B cell (primary cell): ENCODE data around the gene TEAD3. TPM values are rescaled to one million over a fixed set of nuclear protein-coding genes. Genes with fewer than 3 reads are reported as not detected.

Experiments
- ATAC-seq: fragments of 200-7000 bp; cut with Tn5 transposase; one replicate; pipeline ENCODE4 v1.10.0; 2021; ENCODE audit warnings: low read depth, mild to moderate bottlenecking, moderate number of reproducible peaks, moderate library complexity
- CTCF ChIA-PET: fragments of 350-600 bp; sonication (Branson Sonifier 250); formaldehyde crosslinking; loops from one replicate; lab custom pipeline; 2021; ENCODE audit warnings: antibody characterized with exemption, inconsistent platforms; lab: Charles Lee
- POLR2A ChIA-PET: fragments of 350-600 bp; sonication (Branson Sonifier 250); formaldehyde crosslinking; loops from one replicate; lab custom pipeline; 2021; ENCODE audit warnings: antibody characterized with exemption; lab: Charles Lee
- DNase-seq: peaks from one replicate; pipeline ENCODE4 v3.0.0; 2013
- H2AFZ ChIP-seq: 2 replicates; pipeline ENCODE4 v1.6.1; 2012; ENCODE audit warnings: mild to moderate bottlenecking, low read depth, low read length; ENCODE audit not compliant: insufficient read depth, poor library complexity, severe bottlenecking
- H3K27ac ChIP-seq, 2 donors: 1 replicate in 1 of 2; 2 replicates in 1 of 2; pipeline ENCODE4 v1.5.1; 2012 to 2013; ENCODE audit warnings: low read length in 2 of 2, mild to moderate bottlenecking in 2 of 2, moderate library complexity in 1 of 2
- H3K27me3 ChIP-seq, 4 experiments: fragments of 200-600 bp in 1 of 4; sonication (generic) in 1 of 4; replicated peaks in 1 of 4; 1 replicate in 2 of 4; 2 replicates in 2 of 4; pipeline versions ENCODE4 v1.6.1 to v1.7.0; 2013 to 2016; ENCODE audit warnings: low read length in 3 of 4, mild to moderate bottlenecking in 2 of 4, mixed read lengths in 1 of 4, moderate library complexity in 1 of 4; ENCODE audit not compliant: insufficient read depth in 4 of 4, control insufficient read depth in 3 of 4; ENCODE audit errors: control extremely low read depth in 1 of 4
- H3K36me3 ChIP-seq, 2 experiments: replicated peaks in 1 of 2; 1 replicate in 1 of 2; 2 replicates in 1 of 2; pipeline versions ENCODE4 v1.6.1 to v1.7.1; 2013; ENCODE audit warnings: low read length in 1 of 2; ENCODE audit not compliant: insufficient read depth in 2 of 2, control insufficient read depth in 1 of 2; ENCODE audit errors: control extremely low read depth in 1 of 2, extremely low read depth in 1 of 2
- H3K4me1 ChIP-seq, 2 donors: fragments of 200-600 bp in 1 of 2; sonication (generic) in 1 of 2; 1 replicate in 1 of 2; 2 replicates in 1 of 2; pipeline versions ENCODE4 v1.5.1 to v1.6.1; 2013 to 2017; ENCODE audit warnings: low read length in 2 of 2; ENCODE audit not compliant: control insufficient read depth in 2 of 2, insufficient read depth in 2 of 2
- H3K4me2 ChIP-seq: replicated peaks from 2 replicates; pipeline ENCODE3; 2012; ENCODE audit warnings: mild to moderate bottlenecking, low read depth, low read length; ENCODE audit not compliant: poor library complexity, severe bottlenecking
- H3K4me3 ChIP-seq, 5 experiments: fragments of 200-600 bp in 1 of 5; sonication (generic) in 1 of 5; 1 replicate in 3 of 5; 2 replicates in 2 of 5; pipeline versions ENCODE4 v1.5.1 to v1.7.0; 2011 to 2016; ENCODE audit warnings: low read length in 4 of 5, mild to moderate bottlenecking in 4 of 5, low read depth in 2 of 5, control low read depth in 1 of 5, moderate library complexity in 1 of 5; ENCODE audit not compliant: insufficient read depth in 1 of 5; ENCODE audit errors: control extremely low read depth in 1 of 5, extremely low read depth in 1 of 5
- H3K79me2 ChIP-seq: fragments of 200-600 bp; sonication (generic); one replicate; pipeline ENCODE4 v1.6.0; 2016; ENCODE audit warnings: low read length; ENCODE audit not compliant: control insufficient read depth, insufficient read depth
- H3K9ac ChIP-seq: fragments of 200-600 bp; sonication (generic); 2 replicates; pipeline ENCODE4 v1.6.1; 2017; ENCODE audit warnings: mild to moderate bottlenecking, low read length, moderate library complexity
- H3K9me3 ChIP-seq, 3 donors: one replicate each; pipeline versions ENCODE4 v1.6.1 to v1.7.1; 2013; ENCODE audit warnings: low read length in 2 of 3; ENCODE audit not compliant: control insufficient read depth in 2 of 3, insufficient read depth in 1 of 3; ENCODE audit errors: control extremely low read depth in 1 of 3
- H4K20me1 ChIP-seq: 2 replicates; pipeline ENCODE4 v1.6.0; 2012; ENCODE audit warnings: mild to moderate bottlenecking, low read length; ENCODE audit not compliant: insufficient read depth, control insufficient read depth, poor library complexity, severe bottlenecking
- H3K27ac Mint-ChIP-seq: one replicate; pipeline ENCODE4 v1.8.0; 2021; ENCODE audit warnings: mixed read lengths
- H3K27me3 Mint-ChIP-seq: one replicate; pipeline ENCODE4 v1.8.0; 2021; ENCODE audit warnings: mixed read lengths
- H3K4me1 Mint-ChIP-seq: one replicate; pipeline ENCODE4 v1.8.0; 2021; ENCODE audit warnings: mixed read lengths
- H3K4me3 Mint-ChIP-seq: one replicate; pipeline ENCODE4 v1.8.0; 2021; ENCODE audit warnings: mixed read lengths
- H3K9me3 Mint-ChIP-seq: one replicate; pipeline ENCODE4 v1.8.0; 2022; ENCODE audit warnings: mixed read lengths; ENCODE audit not compliant: insufficient read depth
- EZH2 ChIP-seq: IDR thresholded peaks from 2 replicates; pipeline ENCODE4 v1.6.1; 2012; ENCODE audit warnings: borderline replicate concordance, low read depth, mild to moderate bottlenecking, moderate library complexity, low read length; ENCODE audit not compliant: insufficient read depth, poor library complexity, severe bottlenecking
- WGBS: methylation state at CpG from one replicate; pipeline ENCODE4 v1.1.5; 2013; ENCODE audit warnings: missing lambda C conversion rate; ENCODE audit not compliant: insufficient coverage; 5-methylcytosine and 5-hydroxymethylcytosine counted together
- intact Hi-C: fragments of 100-400 bp; cut with micrococcal nuclease; formaldehyde crosslinking; loops from one replicate; pipeline ENCODE4 v1.10.0; 2022
- polyA plus RNA-seq: library from polyadenylated mRNA; depleted of rRNA; stranded (reverse); fragments of >200 nt; gene quantifications from 2 replicates; pipeline ENCODE4 v1.2.3, GENCODE V29; 2012
- total RNA-seq, 2 donors: library from RNA; stranded (reverse); fragments of 120-200 nt in 1 of 2; gene quantifications; 1 replicate in 1 of 2; 2 replicates in 1 of 2; pipeline versions ENCODE4 v1.2.3 to v1.2.4, GENCODE V29; 2013 to 2022
- TF ChIP-seq, protein P1 (sequence below): fragments of 200-600 bp; IDR thresholded peaks from one replicate; pipeline ENCODE4 v1.8.0; 2022; ENCODE audit warnings: antibody characterized with exemption, mild to moderate bottlenecking

Gene TEAD3
- total and polyA plus RNA-seq, 2 donors (not counting 1 experiment from before 2014, with no cell fraction given) = 0.17 TPM; not detected in 1

DNA sequence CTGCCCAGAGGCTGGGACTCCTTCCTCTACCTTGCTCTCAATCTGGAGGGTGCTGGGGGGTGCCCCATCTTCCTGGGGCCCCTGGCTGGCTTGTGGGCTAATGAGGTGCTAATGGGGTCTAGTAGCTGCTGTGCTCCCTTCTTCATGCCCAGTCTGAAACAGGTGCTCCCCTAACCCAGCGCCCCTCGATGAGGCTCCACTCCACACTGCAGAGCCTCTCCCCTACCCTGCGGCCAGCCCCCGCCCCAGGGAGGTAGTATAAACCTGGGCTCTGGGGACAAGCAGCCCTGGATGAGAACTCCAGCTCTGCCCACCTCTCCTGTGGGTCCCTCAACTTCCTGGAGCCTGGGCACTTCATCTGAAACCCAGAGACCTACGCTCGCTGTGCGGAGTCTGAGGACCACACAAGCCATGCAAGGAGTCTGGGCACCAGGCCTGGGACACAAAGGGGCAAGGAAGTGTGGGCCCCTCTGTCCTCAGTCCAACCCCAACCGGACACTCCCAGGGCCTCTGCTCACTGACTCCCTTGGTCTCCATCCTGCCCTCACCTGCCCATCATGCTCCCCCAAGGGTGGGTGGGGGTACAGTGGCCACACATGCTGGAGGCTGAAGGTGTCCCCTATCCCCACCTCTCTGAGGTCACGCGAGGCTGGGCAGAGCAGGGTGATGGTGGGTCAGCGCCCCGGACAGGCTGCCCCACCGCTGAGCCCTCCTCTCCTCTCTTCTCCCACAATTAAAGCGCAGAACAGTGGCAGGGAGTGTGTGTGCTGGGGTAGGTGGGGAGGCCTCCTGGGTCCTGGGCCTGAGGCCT is 22.5 kb downstream of the TEAD3 start:
- TF ChIP-seq, protein P1, sequence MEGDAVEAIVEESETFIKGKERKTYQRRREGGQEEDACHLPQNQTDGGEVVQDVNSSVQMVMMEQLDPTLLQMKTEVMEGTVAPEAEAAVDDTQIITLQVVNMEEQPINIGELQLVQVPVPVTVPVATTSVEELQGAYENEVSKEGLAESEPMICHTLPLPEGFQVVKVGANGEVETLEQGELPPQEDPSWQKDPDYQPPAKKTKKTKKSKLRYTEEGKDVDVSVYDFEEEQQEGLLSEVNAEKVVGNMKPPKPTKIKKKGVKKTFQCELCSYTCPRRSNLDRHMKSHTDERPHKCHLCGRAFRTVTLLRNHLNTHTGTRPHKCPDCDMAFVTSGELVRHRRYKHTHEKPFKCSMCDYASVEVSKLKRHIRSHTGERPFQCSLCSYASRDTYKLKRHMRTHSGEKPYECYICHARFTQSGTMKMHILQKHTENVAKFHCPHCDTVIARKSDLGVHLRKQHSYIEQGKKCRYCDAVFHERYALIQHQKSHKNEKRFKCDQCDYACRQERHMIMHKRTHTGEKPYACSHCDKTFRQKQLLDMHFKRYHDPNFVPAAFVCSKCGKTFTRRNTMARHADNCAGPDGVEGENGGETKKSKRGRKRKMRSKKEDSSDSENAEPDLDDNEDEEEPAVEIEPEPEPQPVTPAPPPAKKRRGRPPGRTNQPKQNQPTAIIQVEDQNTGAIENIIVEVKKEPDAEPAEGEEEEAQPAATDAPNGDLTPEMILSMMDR = no peak
- TF ChIP-seq EZH2 = no peak
- no peak for DNase-seq
- Mint-ChIP-seq H3K9me3 (no peaks in the 10 kb centered on the region), H3K27me3 (no peaks in the 10 kb centered on the region), H3K27ac (no peak overlapping the region), H3K4me3 (no peak overlapping the region), H3K4me1 (peaks cover 28% of the 10 kb centered on the region)
- H3K27ac ChIP-seq = no peak overlapping the region
- H3K4me1 ChIP-seq = peaks cover 12 to 19% of the 10 kb centered on the region in 2 donors
- intact Hi-C loops = no loop called here
- peaks cover 0 to 45% of the 10 kb centered on the region in 2 experiments for H3K36me3 ChIP-seq
- H3K4me3 ChIP-seq = no peak overlapping the region
- POLR2A ChIA-PET = no interaction called here
- H4K20me1 ChIP-seq = peaks cover 16% of the 10 kb centered on the region
- no peaks in the 10 kb centered on the region for H3K27me3 ChIP-seq
- H2AFZ ChIP-seq = no peak overlapping the region
- no peaks in the 10 kb centered on the region for H3K9me3 ChIP-seq
- no peak for ATAC-seq
- H3K79me2 ChIP-seq = no peaks in the 10 kb centered on the region
- WGBS = 95% methylated on average over 7 of the region's 14 CpGs
- no peak overlapping the region for H3K9ac ChIP-seq
- H3K4me2 ChIP-seq = no peak overlapping the region
- CTCF ChIA-PET = interaction anchor here (0.7 to 4.1 kb wide), 3 partner anchors 22 to 179 kb away, joined by 3 to 16 read pairs (median 5); partner anchors contain the start of gene FANCE

GRCh38 chr6:35473850-35474130 is 23.1 kb downstream of the TEAD3 start:
- Mint-ChIP-seq H3K27ac (peak overlapping the region; percentile 50), H3K27me3 (no peaks in the 10 kb centered on the region), H3K4me3 (no peak overlapping the region), H3K9me3 (no peaks in the 10 kb centered on the region), H3K4me1 (peaks cover 32% of the 10 kb centered on the region)
- TF ChIP-seq, protein P1 = no peak
- TF ChIP-seq EZH2 = no peak
- Histone ChIP-seq H3K27ac (no peak overlapping the region), H3K9ac (no peak overlapping the region), H3K4me1 (peaks cover 15 to 25% of the 10 kb centered on the region in 2 donors), H3K36me3 (peaks cover 0 to 50% of the 10 kb centered on the region in 2 experiments), H3K79me2 (peaks cover 3% of the 10 kb centered on the region), H3K27me3 (no peaks in the 10 kb centered on the region), H3K9me3 (no peaks in the 10 kb centered on the region), H3K4me2 (no peak overlapping the region), H4K20me1 (peaks cover 21% of the 10 kb centered on the region), H2AFZ (no peak overlapping the region), H3K4me3 (no peak overlapping the region)
- no peak for DNase-seq
- POLR2A ChIA-PET = no interaction called here
- intact Hi-C loops = no loop called here
- CTCF ChIA-PET = interaction anchor here (0.7 to 4.1 kb wide), 3 partner anchors 21 to 179 kb away, joined by 3 to 16 read pairs (median 5); partner anchors contain the start of gene FANCE
- ATAC-seq = no peak
